Activated T-cell treated with anti-CD3 and anti-CD28 coated beads, Interleukin-2, amount 50 U/mL, for 4 hours (primary cell): ENCODE measurements around the gene HTR3C. TPM values are rescaled to one million over a fixed set of nuclear protein-coding genes. Genes with fewer than 3 reads are reported as not detected.
"Not testable (repeated sequence)": the region's sequence is repeated elsewhere in the genome, so short reads cannot be mapped to it uniquely, and the experiment has no call there.

Source experiments
- ATAC-seq, 2 donors: fragments of 200-7000 bp; cut with Tn5 transposase; one replicate each; pipeline ENCODE4 v1.10.0; 2021
- DNase-seq: peaks from one replicate; pipeline ENCODE4 v3.0.0-alpha.2; 2020
- H3K27me3 Mint-ChIP-seq: one replicate; pipeline ENCODE4 v1.8.0; 2021; ENCODE audit warnings: low read depth, mixed read lengths
- H3K36me3 Mint-ChIP-seq: one replicate; pipeline ENCODE4 v1.8.0; 2022; ENCODE audit warnings: mixed read lengths; ENCODE audit not compliant: insufficient read depth
- H3K4me1 Mint-ChIP-seq: one replicate; pipeline ENCODE4 v1.8.0; 2021; ENCODE audit warnings: low read depth, mixed read lengths
- H3K4me3 Mint-ChIP-seq: one replicate; pipeline ENCODE4 v1.8.0; 2021; ENCODE audit warnings: mild to moderate bottlenecking, moderate library complexity, mixed read lengths
- H3K9me3 Mint-ChIP-seq: one replicate; pipeline ENCODE4 v1.8.0; 2021; ENCODE audit warnings: mixed read lengths
- total RNA-seq, 3 donors: library from RNA; stranded (reverse); gene quantifications; one replicate each; pipeline ENCODE4 v1.2.1, GENCODE V29; 2021

The HTR3C gene
- total RNA-seq, 3 donors from 2014 or later = not detected

DNA sequence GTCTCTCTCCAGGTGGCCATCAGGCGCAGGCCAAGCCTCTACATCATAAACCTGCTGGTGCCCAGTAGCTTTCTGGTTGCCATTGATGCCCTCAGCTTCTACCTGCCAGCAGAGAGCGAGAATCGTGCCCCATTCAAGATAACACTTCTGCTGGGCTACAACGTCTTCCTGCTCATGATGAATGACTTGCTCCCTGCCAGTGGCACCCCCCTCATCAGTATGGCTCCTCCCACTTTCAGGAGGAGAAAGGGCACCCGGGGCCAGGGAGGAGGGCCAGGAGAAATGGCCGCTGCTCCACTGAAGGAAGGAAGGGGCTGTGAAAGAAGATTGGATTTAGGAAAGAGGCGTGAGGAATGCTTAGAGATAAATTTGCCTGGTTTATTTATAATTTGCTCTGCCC is 6.6 kb downstream of the HTR3C start:
- Mint-ChIP-seq H3K36me3 (no peaks in the 10 kb centered on the region), H3K4me1 (no peaks in the 10 kb centered on the region), H3K27me3 (peaks cover 2% of the 10 kb centered on the region), H3K4me3 (no peak overlapping the region), H3K9me3 (no peaks in the 10 kb centered on the region)
- DNase-seq (no peak), ATAC-seq (no peak)

- Mint-ChIP-seq H3K4me1 (no peaks in the 10 kb centered on the region), H3K27me3 (peaks cover 7% of the 10 kb centered on the region), H3K36me3 (no peaks in the 10 kb centered on the region), H3K9me3 (no peaks in the 10 kb centered on the region), H3K4me3 (no peak overlapping the region)
- ATAC-seq = no peak
- DNase-seq = no peak
These were observed 9.8 kb downstream of the HTR3C start for GRCh38 chr3:184062637-184063036.

- ATAC-seq = no peak
- no peak for DNase-seq
- Mint-ChIP-seq H3K9me3 (peaks cover 6% of the 10 kb centered on the region), H3K4me1 (no peaks in the 10 kb centered on the region), H3K36me3 (no peaks in the 10 kb centered on the region), H3K27me3 (peaks cover 17% of the 10 kb centered on the region), H3K4me3 (no peak overlapping the region)
These were observed 13.4 kb downstream of the HTR3C start for GRCh38 chr3:184066211-184066610.

GRCh38 chr3:184067573-184068055 is 14.8 kb downstream of the HTR3C start:
- ATAC-seq (no peak), DNase-seq (no peak)
- Mint-ChIP-seq H3K4me3 (no peak overlapping the region), H3K9me3 (peaks cover 6% of the 10 kb centered on the region), H3K27me3 (peaks cover 15% of the 10 kb centered on the region), H3K36me3 (no peaks in the 10 kb centered on the region), H3K4me1 (no peaks in the 10 kb centered on the region)

DNA sequence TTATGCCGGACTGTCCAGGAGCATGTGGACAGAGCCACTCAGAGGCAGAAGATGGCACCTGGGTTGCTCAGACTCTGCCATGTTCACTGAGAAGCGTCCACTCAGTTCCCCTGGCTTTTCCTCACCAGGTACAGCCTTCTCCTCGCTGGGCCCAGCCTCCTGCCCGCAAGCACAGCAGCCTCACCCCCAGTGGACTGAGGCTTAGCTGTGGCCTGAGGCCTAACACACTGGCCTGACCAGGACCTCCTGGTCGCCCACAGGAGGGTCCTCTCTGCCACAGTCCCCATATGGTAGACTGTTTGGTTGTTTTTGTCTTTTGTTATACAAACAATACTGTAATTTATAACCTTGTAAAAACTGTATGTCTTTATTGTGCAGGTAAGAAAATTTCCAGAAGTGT is 15.5 kb downstream of the HTR3C start:
- no peak for ATAC-seq
- Mint-ChIP-seq H3K9me3 (peaks cover 6% of the 10 kb centered on the region), H3K4me1 (no peaks in the 10 kb centered on the region)

GRCh38 chr3:184071142-184071541 is 18.3 kb downstream of the HTR3C start:
- not testable (repeated sequence) for H3K9me3 Mint-ChIP-seq, H3K4me1 Mint-ChIP-seq, H3K36me3 Mint-ChIP-seq, DNase-seq, ATAC-seq, H3K4me3 Mint-ChIP-seq
- peaks cover 24% of the 10 kb centered on the region for H3K27me3 Mint-ChIP-seq

More for the DNA sequence above, 15.5 kb downstream of the HTR3C start:
- Mint-ChIP-seq H3K36me3 (no peaks in the 10 kb centered on the region), H3K4me3 (no peak overlapping the region), H3K27me3 (peaks cover 15% of the 10 kb centered on the region)
- DNase-seq = no peak

DNA sequence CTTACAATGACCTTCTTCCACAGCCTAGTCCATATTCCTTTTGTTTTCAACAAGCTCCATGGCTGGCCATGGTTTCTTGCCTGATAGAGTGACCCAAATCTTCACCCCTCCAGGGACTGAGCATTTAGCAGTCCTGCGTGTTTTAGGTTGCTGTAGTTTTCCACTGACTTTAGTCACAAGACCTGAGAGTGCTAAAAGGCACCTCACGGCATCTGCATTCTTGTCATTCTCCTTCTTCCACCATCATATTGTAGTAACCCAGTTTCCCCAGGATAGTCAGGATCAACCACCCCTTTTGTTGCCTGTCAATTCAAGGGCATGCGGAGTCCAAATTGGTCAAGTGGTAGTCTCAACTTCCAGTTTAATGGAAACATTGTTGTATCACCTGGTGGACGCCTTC is 20.8 kb downstream of the HTR3C start:
- H3K27me3 Mint-ChIP-seq = peaks cover 22% of the 10 kb centered on the region
- H3K4me3 Mint-ChIP-seq = no peak overlapping the region
- DNase-seq (no peak), ATAC-seq (no peak)
- H3K4me1 Mint-ChIP-seq = no peaks in the 10 kb centered on the region
- no peaks in the 10 kb centered on the region for H3K36me3 Mint-ChIP-seq
- peaks cover 6% of the 10 kb centered on the region for H3K9me3 Mint-ChIP-seq

DNA sequence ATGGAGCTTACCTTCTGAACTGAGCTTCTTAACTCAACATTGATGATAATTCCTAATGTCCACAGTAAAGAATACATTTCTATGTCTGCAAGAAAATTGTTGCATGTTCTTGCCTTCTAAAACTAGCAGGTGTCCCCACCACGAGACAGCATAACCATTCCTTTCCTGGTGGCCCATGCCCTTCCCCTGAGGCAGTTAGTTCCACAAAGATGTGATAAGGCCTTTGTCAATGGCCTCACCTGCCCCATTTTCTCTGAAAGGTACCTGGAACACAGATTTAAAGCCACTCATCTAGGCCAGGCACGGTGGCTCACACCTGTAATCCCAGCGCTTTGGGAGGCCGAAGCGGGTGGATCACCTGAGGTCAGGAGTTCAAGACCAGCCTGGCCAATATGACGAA is 23.1 kb downstream of the HTR3C start:
- H3K4me1 Mint-ChIP-seq = no peaks in the 10 kb centered on the region
- H3K36me3 Mint-ChIP-seq = no peaks in the 10 kb centered on the region
- no peak overlapping the region for H3K4me3 Mint-ChIP-seq
- H3K9me3 Mint-ChIP-seq = peaks cover 3% of the 10 kb centered on the region
- DNase-seq (no peak), ATAC-seq (no peak)
- peaks cover 14% of the 10 kb centered on the region for H3K27me3 Mint-ChIP-seq

DNA sequence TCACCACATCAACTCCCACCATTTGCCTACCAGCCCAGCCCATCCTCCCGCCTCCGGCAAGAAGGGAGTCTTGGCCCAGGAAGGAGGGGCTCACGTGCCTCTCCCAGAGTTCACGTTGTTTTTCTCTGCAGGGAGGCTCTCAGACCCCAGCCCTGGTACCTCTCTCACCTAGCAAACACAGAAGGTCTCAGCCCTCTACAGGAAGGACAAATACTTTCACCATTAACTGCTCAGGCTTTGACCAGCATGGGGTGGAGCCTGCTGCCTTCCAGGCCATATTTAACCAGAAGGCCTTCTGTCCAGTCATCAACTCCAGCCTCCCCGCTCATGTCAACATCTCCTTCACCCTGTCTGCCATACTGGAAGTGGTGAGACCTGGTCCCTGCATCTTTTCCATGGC is 25.0 kb downstream of the HTR3C start:
- no peak for ATAC-seq
- no peaks in the 10 kb centered on the region for H3K4me1 Mint-ChIP-seq
- H3K4me3 Mint-ChIP-seq = no peak overlapping the region

GRCh38 chr3:184078851-184079250 is 26.0 kb downstream of the HTR3C start:
- peaks cover 7% of the 10 kb centered on the region for H3K27me3 Mint-ChIP-seq
- no peaks in the 10 kb centered on the region for H3K9me3 Mint-ChIP-seq
- H3K36me3 Mint-ChIP-seq = no peaks in the 10 kb centered on the region
- ATAC-seq (no peak), DNase-seq (no peak)
- H3K4me3 Mint-ChIP-seq = no peak overlapping the region
- H3K4me1 Mint-ChIP-seq = no peaks in the 10 kb centered on the region

More for the DNA sequence above, 25.0 kb downstream of the HTR3C start:
- DNase-seq = no peak
- Mint-ChIP-seq H3K9me3 (no peaks in the 10 kb centered on the region), H3K36me3 (no peaks in the 10 kb centered on the region), H3K27me3 (peaks cover 12% of the 10 kb centered on the region)

- peaks cover 8% of the 10 kb centered on the region for H3K4me1 Mint-ChIP-seq
These were observed 28.4 kb downstream of the HTR3C start for GRCh38 chr3:184081116-184081830.

GRCh38 chr3:184082034-184082433 is 29.2 kb downstream of the HTR3C start:
- Mint-ChIP-seq H3K27me3 (no peaks in the 10 kb centered on the region), H3K4me3 (no peak overlapping the region), H3K9me3 (peaks cover 10% of the 10 kb centered on the region), H3K4me1 (peaks cover 8% of the 10 kb centered on the region), H3K36me3 (peaks cover 3% of the 10 kb centered on the region)
- DNase-seq (no peak), ATAC-seq (no peak)

More at GRCh38 chr3:184081116-184081830, 28.4 kb downstream of the HTR3C start:
- Mint-ChIP-seq H3K36me3 (peaks cover 3% of the 10 kb centered on the region), H3K4me3 (no peak overlapping the region), H3K9me3 (peaks cover 10% of the 10 kb centered on the region), H3K27me3 (no peaks in the 10 kb centered on the region)
- ATAC-seq (no peak), DNase-seq (no peak)

- ATAC-seq (no peak), DNase-seq (no peak)
- Mint-ChIP-seq H3K4me1 (peaks cover 8% of the 10 kb centered on the region), H3K27me3 (peaks cover 2% of the 10 kb centered on the region), H3K36me3 (peaks cover 3% of the 10 kb centered on the region), H3K9me3 (peaks cover 10% of the 10 kb centered on the region), H3K4me3 (no peak overlapping the region)
These were observed 29.6 kb downstream of the HTR3C start for GRCh38 chr3:184082465-184082864.

DNA sequence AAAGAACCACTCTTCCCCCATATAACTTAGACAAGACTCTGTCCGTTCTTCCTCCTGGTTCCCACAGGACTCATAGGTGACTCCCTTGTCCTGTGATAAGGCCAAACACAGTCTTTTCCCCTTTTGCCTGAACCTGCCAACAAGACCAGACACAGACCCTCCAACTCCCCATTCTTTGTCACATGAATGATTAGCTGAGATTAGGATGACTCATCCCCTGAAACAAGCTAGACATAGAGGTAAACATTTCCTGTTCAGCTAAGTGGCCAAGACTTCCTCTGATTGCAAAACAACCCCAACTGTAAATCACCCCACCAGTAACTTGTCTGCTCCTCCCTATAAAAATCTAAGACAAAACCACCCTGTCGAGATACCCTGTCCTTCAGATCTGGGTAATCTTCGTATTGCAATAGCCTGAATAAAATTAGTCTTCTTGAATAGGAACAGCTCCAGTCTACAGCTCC is 32.6 kb downstream of the HTR3C start:
- H3K36me3 Mint-ChIP-seq = peaks cover 3% of the 10 kb centered on the region
- peaks cover 2% of the 10 kb centered on the region for H3K27me3 Mint-ChIP-seq
- no peak for DNase-seq
- no peak overlapping the region for H3K4me3 Mint-ChIP-seq
- H3K4me1 Mint-ChIP-seq = peaks cover 8% of the 10 kb centered on the region
- peaks cover 10% of the 10 kb centered on the region for H3K9me3 Mint-ChIP-seq
- no peak for ATAC-seq

DNA sequence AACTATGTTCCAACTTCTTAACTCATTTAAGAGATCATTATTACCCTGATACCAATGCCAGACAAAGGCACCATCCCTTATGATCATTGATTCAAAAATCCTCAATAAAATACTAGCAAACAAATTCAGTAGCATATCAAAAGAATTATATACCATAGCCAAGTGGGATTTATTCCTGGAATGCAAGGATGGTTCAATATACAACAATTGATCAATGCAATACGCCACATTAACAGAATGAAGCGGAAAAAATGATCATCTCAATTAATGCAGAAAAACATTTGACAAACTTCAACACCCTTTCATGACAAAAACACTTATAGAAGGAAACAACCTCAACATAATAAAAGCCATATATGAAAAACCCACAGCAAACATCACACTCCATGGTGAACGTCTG is 39.4 kb downstream of the HTR3C start:
- Mint-ChIP-seq H3K27me3 (peaks cover 17% of the 10 kb centered on the region), H3K9me3 (peaks cover 12% of the 10 kb centered on the region), H3K4me3 (no peak overlapping the region), H3K4me1 (no peaks in the 10 kb centered on the region), H3K36me3 (no peaks in the 10 kb centered on the region)
- no peak for ATAC-seq
- no peak for DNase-seq
